HEK293T (cell line): Measurements from ENCODE around the gene SPNS2.

Experiments used
- CTCF ChIA-PET: fragments of 350-600 bp; formaldehyde crosslinking; extraction: SDS; loops from one replicate; lab custom pipeline; 2021; ENCODE audit warnings: antibody characterized with exemption, inconsistent platforms; lab: Yijun Ruan, JAX
- POLR2A ChIA-PET: fragments of 350-600 bp; formaldehyde crosslinking; extraction: SDS; loops from one replicate; lab custom pipeline; 2020; ENCODE audit warnings: antibody characterized with exemption, inconsistent platforms; lab: Yijun Ruan, JAX
- DNase-seq: peaks from one replicate; pipeline ENCODE4 v3.0.0; 2012; ENCODE audit warnings: mixed read lengths; ENCODE audit errors: extremely low spot score
- ARNT ChIP-seq: fragments of 450-650 bp; IDR thresholded peaks from 2 replicates; pipeline ENCODE4 v1.6.1; 2017; ENCODE audit warnings: mild to moderate bottlenecking
- BHLHE40 ChIP-seq: fragments of 450-650 bp; IDR thresholded peaks from 2 replicates; pipeline ENCODE4 v1.6.1; 2016; ENCODE audit warnings: mild to moderate bottlenecking, moderate library complexity, borderline replicate concordance
- CTBP1 ChIP-seq: fragments of 450-650 bp; IDR thresholded peaks from 2 replicates; pipeline ENCODE4 v1.6.1; 2016; ENCODE audit warnings: borderline replicate concordance
- ELF4 ChIP-seq: fragments of 450-650 bp; IDR thresholded peaks from 2 replicates; pipeline ENCODE4 v1.6.1; 2017; ENCODE audit warnings: antibody characterized with exemption
- FOXA1 ChIP-seq: fragments of 450-650 bp; IDR thresholded peaks from 2 replicates; pipeline ENCODE4 v1.6.1; 2016; ENCODE audit warnings: mild to moderate bottlenecking
- FOXK2 ChIP-seq: fragments of 450-650 bp; IDR thresholded peaks from 2 replicates; pipeline ENCODE4 v1.6.1; 2016; ENCODE audit warnings: mild to moderate bottlenecking
- FOXM1 ChIP-seq: fragments of 450-650 bp; IDR thresholded peaks from 2 replicates; pipeline ENCODE4 v1.6.1; 2017; ENCODE audit warnings: mild to moderate bottlenecking, borderline replicate concordance
- HDGF ChIP-seq: fragments of 450-650 bp; IDR thresholded peaks from 2 replicates; pipeline ENCODE4 v1.6.1; 2017; ENCODE audit warnings: antibody characterized with exemption, borderline replicate concordance
- L3MBTL2 ChIP-seq: fragments of 450-650 bp; conservative IDR thresholded peaks from 2 replicates; pipeline ENCODE4 v1.6.1; 2016; ENCODE audit warnings: mild to moderate bottlenecking
- LEF1 ChIP-seq: fragments of 450-650 bp; IDR thresholded peaks from 2 replicates; pipeline ENCODE4 v1.6.1; 2017; ENCODE audit warnings: mild to moderate bottlenecking, borderline replicate concordance
- NFRKB ChIP-seq: fragments of 450-650 bp; IDR thresholded peaks from 2 replicates; pipeline ENCODE4 v1.6.1; 2016; ENCODE audit warnings: mild to moderate bottlenecking, moderate library complexity
- SP1 ChIP-seq: fragments of 450-650 bp; IDR thresholded peaks from 2 replicates; pipeline ENCODE4 v1.6.1; 2017
- SUZ12 ChIP-seq: fragments of 450-650 bp; IDR thresholded peaks from 2 replicates; pipeline ENCODE4 v1.6.1; 2016; ENCODE audit warnings: mild to moderate bottlenecking
- TARDBP ChIP-seq: fragments of 450-650 bp; IDR thresholded peaks from 2 replicates; pipeline ENCODE4 v1.6.1; 2016
- ZNF384 ChIP-seq: fragments of 450-650 bp; IDR thresholded peaks from 2 replicates; pipeline ENCODE4 v1.6.1; 2016
- TF ChIP-seq, protein P1 (sequence below): fragments of 450-650 bp; IDR thresholded peaks from 2 replicates; pipeline ENCODE4 v1.6.1; 2016

The SPNS2 gene

DNA sequence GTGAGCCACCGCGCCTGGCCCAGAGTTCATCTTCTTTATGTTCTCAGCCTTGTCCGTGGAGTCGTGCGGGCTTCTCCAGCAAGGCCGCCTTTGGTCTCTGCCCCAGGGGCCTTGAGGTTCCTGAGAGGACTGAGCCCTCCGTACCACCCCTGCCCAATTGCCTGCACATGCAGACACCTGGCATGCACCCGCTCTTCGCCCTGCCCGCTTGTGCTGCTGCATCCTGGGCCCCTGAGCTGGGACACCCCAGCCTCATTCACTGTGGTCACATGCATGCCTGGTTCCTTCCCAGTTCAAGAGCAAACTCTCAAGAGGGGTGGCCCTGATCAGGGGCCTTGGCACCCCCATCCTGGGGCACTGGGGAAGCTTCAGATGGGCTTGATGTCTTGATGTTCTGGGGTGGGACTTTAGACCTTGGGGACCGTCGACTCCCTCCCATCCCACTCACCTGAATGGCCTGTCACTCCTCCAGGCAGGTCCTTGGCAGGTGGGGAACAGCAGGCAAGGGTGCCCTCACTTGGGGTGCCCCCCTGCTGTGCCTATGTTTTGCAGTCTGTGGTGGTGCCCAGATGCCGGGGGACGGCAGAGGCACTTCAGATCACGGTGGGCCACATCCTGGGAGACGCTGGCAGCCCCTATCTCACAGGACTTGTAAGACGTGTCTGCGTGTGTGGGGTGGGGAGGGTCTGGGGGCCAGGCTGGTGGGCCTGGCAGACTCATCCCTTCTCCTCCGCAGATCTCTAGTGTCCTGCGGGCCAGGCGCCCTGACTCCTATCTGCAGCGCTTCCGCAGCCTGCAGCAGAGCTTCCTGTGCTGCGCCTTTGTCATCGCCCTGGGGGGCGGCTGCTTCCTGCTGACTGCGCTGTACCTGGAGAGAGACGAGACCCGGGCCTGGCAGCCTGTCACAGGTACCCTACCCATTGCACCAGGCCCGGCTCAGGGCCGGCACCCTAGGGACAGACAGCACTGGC is 12.7 kb upstream of the SPNS2 start:
- POLR2A ChIA-PET = no interaction called here
- DNase-seq = no peak
- CTCF ChIA-PET = no interaction called here
- TF ChIP-seq NFRKB = no peak
- TF ChIP-seq SUZ12 = no peak
- TF ChIP-seq FOXK2 = no peak
- TF ChIP-seq, protein P1, sequence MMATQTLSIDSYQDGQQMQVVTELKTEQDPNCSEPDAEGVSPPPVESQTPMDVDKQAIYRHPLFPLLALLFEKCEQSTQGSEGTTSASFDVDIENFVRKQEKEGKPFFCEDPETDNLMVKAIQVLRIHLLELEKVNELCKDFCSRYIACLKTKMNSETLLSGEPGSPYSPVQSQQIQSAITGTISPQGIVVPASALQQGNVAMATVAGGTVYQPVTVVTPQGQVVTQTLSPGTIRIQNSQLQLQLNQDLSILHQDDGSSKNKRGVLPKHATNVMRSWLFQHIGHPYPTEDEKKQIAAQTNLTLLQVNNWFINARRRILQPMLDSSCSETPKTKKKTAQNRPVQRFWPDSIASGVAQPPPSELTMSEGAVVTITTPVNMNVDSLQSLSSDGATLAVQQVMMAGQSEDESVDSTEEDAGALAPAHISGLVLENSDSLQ = no peak
- no peak for TF ChIP-seq TARDBP
- no peak for TF ChIP-seq ELF4
- no peak for TF ChIP-seq L3MBTL2
- TF ChIP-seq CTBP1 = no peak
- TF ChIP-seq ARNT = no peak
- TF ChIP-seq HDGF = no peak
- no peak for TF ChIP-seq ZNF384
- TF ChIP-seq FOXA1 = no peak
- no peak for TF ChIP-seq LEF1
- TF ChIP-seq BHLHE40 = no peak

DNA sequence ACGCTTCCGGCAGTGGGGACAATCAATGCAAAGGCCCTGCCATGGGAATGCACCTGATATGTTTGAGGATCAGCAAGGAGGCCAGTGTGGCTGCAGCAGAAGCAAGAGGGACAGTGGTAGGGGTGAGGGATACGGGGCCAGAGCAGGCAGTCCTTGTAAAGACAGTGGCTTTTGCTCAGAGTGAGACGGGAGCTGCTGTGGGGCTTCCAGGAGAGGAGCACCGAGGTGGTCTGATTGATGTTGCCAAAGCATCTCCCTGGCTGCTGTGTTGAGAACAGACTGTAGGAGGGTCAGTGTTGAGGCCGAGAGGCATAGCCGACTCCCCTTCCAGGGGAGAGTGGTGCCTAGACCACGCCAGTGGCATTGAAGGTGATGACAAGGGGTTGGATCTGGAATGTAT is 11.4 kb upstream of the SPNS2 start:
- ChIA-PET CTCF (interaction anchor here (0.6 kb wide), 1 partner anchor 12 kb away, joined by 3 read pairs; the partner anchor contains the start of gene SPNS2), POLR2A (no interaction called here)
- DNase-seq = no peak
- no peak for TF ChIP-seq FOXK2
- no peak for TF ChIP-seq FOXM1
- TF ChIP-seq CTBP1 = no peak

DNA sequence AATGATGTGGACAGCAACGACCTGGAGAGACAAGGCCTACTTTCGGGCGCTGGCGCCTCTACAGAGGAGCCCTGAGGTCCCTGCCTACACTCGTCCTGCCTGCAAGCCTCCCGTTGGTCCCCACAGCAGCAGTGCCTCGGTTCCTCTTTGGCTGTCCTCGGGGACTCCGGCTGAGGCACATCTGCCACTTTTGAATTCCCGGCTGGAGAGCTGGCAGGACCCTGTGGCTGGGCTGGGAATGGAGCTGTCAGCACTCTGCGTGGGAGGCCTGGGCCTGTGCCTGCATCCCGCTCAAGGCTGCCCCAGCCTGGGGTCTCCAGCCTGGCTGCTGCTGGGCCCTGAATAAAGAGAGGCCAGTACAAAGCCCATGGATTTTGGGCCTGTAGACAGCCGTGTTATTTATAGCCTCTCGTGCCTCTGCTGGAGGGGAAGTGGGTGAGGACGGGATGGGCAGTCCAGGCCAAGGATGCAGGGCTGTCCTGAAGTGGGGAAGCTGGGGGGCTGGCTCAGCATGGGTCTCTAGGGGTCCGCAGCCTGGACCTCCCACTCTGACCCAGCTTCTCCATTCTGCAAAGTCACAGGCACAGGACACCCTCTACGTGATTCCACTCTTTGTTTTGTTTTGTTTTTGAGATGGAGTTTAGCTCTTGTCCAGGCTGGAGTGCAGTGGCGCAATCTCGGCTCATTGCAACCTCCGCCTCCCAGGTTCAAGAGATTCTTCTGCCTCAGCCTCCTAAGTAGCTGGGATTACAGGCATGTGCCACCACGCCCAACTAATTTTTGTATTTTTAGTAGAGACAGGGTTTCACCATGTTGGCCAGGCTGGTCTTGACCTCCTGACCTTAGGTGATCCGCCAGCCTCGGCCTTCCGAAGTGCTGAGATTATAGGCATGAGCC is 10.6 kb upstream of the SPNS2 start:
- DNase-seq = no peak
- ChIA-PET CTCF (interaction anchor here (0.6 kb wide), 1 partner anchor 11 kb away, joined by 3 read pairs; the partner anchor contains the start of gene SPNS2), POLR2A (no interaction called here)
- no peak for TF ChIP-seq SP1
- TF ChIP-seq BHLHE40 = no peak
- no peak for TF ChIP-seq HDGF
- TF ChIP-seq ARNT = no peak
- TF ChIP-seq SUZ12 = no peak
- TF ChIP-seq CTBP1 = no peak
- no peak for TF ChIP-seq FOXM1
- no peak for TF ChIP-seq FOXA1
- TF ChIP-seq NFRKB = no peak
- TF ChIP-seq L3MBTL2 = no peak
- TF ChIP-seq, protein P1 = no peak
- no peak for TF ChIP-seq ZNF384
- TF ChIP-seq FOXK2 = no peak
- no peak for TF ChIP-seq TARDBP

DNA sequence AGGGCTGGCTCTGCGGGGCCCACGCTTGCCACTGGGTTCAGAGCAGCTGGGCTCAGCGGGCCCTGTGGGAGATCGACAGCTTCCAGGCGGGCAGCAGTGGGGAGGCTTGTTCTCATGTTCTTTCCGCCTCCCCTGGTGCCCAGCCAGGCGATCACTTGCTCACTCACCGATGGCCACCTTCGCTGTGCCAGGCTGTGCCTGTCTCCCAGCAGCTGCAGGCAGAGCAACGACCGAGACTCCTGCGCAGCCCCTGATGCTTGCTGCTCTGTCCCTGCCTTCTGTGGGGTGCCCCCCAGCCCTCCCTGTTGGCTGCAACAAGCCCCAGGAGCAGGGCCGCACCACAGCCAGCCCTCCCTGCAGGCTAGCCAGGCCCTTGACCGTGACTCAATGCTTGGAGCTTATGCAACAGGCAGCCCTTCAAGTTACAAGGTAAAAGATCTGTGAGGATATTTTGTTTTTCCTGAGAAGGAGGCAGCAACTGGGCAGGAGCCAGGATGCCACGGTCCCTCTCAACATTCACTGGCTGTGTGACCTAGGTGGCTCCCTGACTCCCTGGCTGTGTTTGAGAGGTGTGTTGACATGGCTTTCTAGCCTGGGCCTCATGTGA is 9.6 kb upstream of the SPNS2 start:
- TF ChIP-seq ELF4 (no peak), FOXK2 (no peak), ZNF384 (no peak), SUZ12 (no peak), SP1 (no peak)
- no peak for DNase-seq
- CTCF ChIA-PET = no interaction called here
- POLR2A ChIA-PET = no interaction called here

DNA sequence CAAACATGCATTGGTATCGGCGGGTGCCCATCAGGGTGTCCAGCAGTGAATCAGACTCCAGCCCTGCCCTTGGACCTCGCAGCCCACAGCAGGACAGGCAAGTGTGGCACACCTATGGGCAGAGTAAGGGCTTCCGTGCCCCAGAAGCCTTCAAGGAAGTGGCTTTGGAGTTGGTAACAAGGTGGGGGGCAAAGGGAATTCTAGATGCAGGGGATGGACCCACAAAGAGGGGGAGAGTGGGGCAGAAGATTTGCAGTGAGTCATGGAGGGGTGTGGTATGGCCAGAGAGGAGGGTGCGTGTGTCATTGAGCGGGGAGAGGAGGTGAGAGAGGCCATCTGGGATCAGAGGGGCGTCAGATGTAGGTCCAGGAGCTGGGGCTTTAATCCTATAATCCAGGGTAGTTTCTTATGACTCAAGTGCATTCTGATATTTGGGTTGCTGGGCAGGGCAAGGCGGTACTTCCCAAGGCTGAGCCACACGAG is 8.5 kb upstream of the SPNS2 start:
- no peak for DNase-seq
- TF ChIP-seq SUZ12 (no peak), ZNF384 (no peak), TARDBP (no peak), FOXA1 (no peak), L3MBTL2 (no peak)

DNA sequence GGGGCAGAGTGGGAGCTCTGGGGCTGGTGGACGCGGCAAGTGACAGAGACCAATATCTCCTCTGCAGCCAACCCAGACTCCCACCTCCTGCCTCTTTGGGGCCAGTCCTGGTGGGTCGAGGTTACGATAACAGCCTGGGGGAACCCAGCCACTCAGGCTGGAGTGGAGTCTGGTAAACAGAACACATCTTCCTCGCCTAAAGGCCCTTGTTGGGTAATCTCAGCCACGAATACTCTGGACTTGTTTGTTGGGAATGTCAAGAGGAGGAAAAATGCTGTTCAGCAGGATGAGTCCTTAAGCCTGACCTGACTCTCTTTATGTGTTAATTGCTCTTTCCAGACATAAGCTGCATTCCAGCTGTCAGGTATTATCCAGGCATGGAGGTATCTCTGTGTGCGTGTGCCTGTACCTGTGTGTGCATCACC is 8.0 kb upstream of the SPNS2 start:
- ChIA-PET CTCF (interaction anchor here (0.7 kb wide), 1 partner anchor 128 kb away, joined by 5 read pairs; no protein-coding TSS in a partner anchor), POLR2A (interaction anchor here (1.3 kb wide), 1 partner anchor 65 kb away, joined by 5 read pairs; the partner anchor contains the start of gene MYBBP1A)
- DNase-seq = no peak
- TF ChIP-seq NFRKB (no peak), FOXA1 (no peak)

More for the DNA sequence above, 8.5 kb upstream of the SPNS2 start:
- ChIA-PET POLR2A (interaction anchor here (1.3 kb wide), 1 partner anchor 65 kb away, joined by 5 read pairs; the partner anchor contains the start of gene MYBBP1A), CTCF (no interaction called here)
